NT2/D1 (cell line): ENCODE data around the gene CACNB1.

Experiments
- DNase-seq: peaks from one replicate; pipeline ENCODE4 v3.0.0-alpha.2; 2011; ENCODE audit warnings: low read depth, low spot score
- H3K27me3 ChIP-seq: 2 replicates; pipeline ENCODE4 v1.6.0; 2011; ENCODE audit warnings: mild to moderate bottlenecking; ENCODE audit not compliant: insufficient read length, insufficient read depth
- H3K36me3 ChIP-seq: 2 replicates; pipeline ENCODE4 v1.6.1; 2011; ENCODE audit warnings: mild to moderate bottlenecking, low read length, mixed read lengths; ENCODE audit not compliant: insufficient read depth, insufficient read length
- H3K4me1 ChIP-seq: 2 replicates; pipeline ENCODE4 v1.5.1; 2011; ENCODE audit not compliant: insufficient read depth, insufficient read length
- H3K4me3 ChIP-seq: 2 replicates; pipeline ENCODE4 v1.5.1; 2011; ENCODE audit warnings: low read depth; ENCODE audit not compliant: insufficient read length
- H3K9ac ChIP-seq: 2 replicates; pipeline ENCODE4 v1.6.0; 2011; ENCODE audit warnings: low read depth; ENCODE audit not compliant: insufficient read length
- H3K9me3 ChIP-seq: 2 replicates; pipeline ENCODE4 v1.5.1; 2011; ENCODE audit warnings: mild to moderate bottlenecking, low read length; ENCODE audit not compliant: insufficient read depth
- SUZ12 ChIP-seq: IDR thresholded peaks from 2 replicates; pipeline ENCODE4 v1.6.1; 2011; ENCODE audit not compliant: insufficient read length, insufficient read depth; ENCODE audit errors: extremely low read depth
- YY1 ChIP-seq: IDR thresholded peaks from 2 replicates; pipeline ENCODE4 v1.6.1; 2011; ENCODE audit not compliant: insufficient read length, insufficient read depth
- ZNF274 ChIP-seq: IDR thresholded peaks from 2 replicates; pipeline ENCODE4 v1.6.1; 2011; ENCODE audit warnings: mild to moderate bottlenecking, low read depth, low read length

The CACNB1 gene

GRCh38 chr17:39239640-39240314 lies 42.3 kb upstream of the CACNB1 start:
- peaks cover 25% of the 10 kb centered on the region for H3K4me1 ChIP-seq
- no peak for DNase-seq

GRCh38 chr17:39238311-39238972 lies 41.0 kb upstream of the CACNB1 start:
- H3K36me3 ChIP-seq, result no peaks in the 10 kb centered on the region
- H3K4me3 ChIP-seq, result no peak overlapping the region
- TF ChIP-seq ZNF274 (no peak), SUZ12 (no peak), YY1 (no peak)
- peaks cover 25% of the 10 kb centered on the region for H3K27me3 ChIP-seq
- no peaks in the 10 kb centered on the region for H3K9me3 ChIP-seq
- no peak overlapping the region for H3K9ac ChIP-seq
- DNase-seq, result no peak
- H3K4me1 ChIP-seq, result peaks cover 18% of the 10 kb centered on the region

More at GRCh38 chr17:39239640-39240314, 42.3 kb upstream of the CACNB1 start:
- Histone ChIP-seq H3K27me3 (peaks cover 25% of the 10 kb centered on the region), H3K4me3 (no peak overlapping the region), H3K9ac (no peak overlapping the region), H3K9me3 (no peaks in the 10 kb centered on the region), H3K36me3 (no peaks in the 10 kb centered on the region)
- TF ChIP-seq YY1 (no peak), SUZ12 (no peak), ZNF274 (no peak)

GRCh38 chr17:39237586-39237985 lies 40.1 kb upstream of the CACNB1 start:
- H3K4me1 ChIP-seq, result peaks cover 18% of the 10 kb centered on the region
- no peak for DNase-seq
- TF ChIP-seq YY1, result no peak
- TF ChIP-seq SUZ12, result no peak
- no peak for TF ChIP-seq ZNF274
- H3K27me3 ChIP-seq, result peaks cover 25% of the 10 kb centered on the region
- no peaks in the 10 kb centered on the region for H3K9me3 ChIP-seq
- H3K4me3 ChIP-seq, result no peak overlapping the region
- H3K9ac ChIP-seq, result no peak overlapping the region
- H3K36me3 ChIP-seq, result no peaks in the 10 kb centered on the region

GRCh38 chr17:39236981-39237441 lies 39.5 kb upstream of the CACNB1 start:
- H3K27me3 ChIP-seq, result peaks cover 25% of the 10 kb centered on the region
- H3K4me3 ChIP-seq, result no peak overlapping the region
- H3K9me3 ChIP-seq, result no peaks in the 10 kb centered on the region
- H3K4me1 ChIP-seq, result peaks cover 18% of the 10 kb centered on the region
- no peaks in the 10 kb centered on the region for H3K36me3 ChIP-seq
- TF ChIP-seq YY1 (no peak), ZNF274 (no peak), SUZ12 (no peak)
- no peak overlapping the region for H3K9ac ChIP-seq
- no peak for DNase-seq

GRCh38 chr17:39236450-39236927 lies 39.0 kb upstream of the CACNB1 start:
- Histone ChIP-seq H3K36me3 (no peaks in the 10 kb centered on the region), H3K9me3 (no peaks in the 10 kb centered on the region), H3K27me3 (peaks cover 25% of the 10 kb centered on the region), H3K4me1 (peaks cover 18% of the 10 kb centered on the region), H3K9ac (no peak overlapping the region), H3K4me3 (no peak overlapping the region)
- TF ChIP-seq ZNF274 (no peak), SUZ12 (no peak), YY1 (no peak)
- DNase-seq, result no peak

GRCh38 chr17:39235555-39236449 lies 38.3 kb upstream of the CACNB1 start:
- TF ChIP-seq SUZ12 (no peak), YY1 (no peak), ZNF274 (no peak)
- H3K36me3 ChIP-seq, result no peaks in the 10 kb centered on the region
- no peak overlapping the region for H3K4me3 ChIP-seq
- DNase-seq, result peak; percentile 70
- H3K9me3 ChIP-seq, result no peaks in the 10 kb centered on the region
- H3K9ac ChIP-seq, result no peak overlapping the region
- H3K4me1 ChIP-seq, result peaks cover 23% of the 10 kb centered on the region
- peaks cover 25% of the 10 kb centered on the region for H3K27me3 ChIP-seq
